AG04449 (cell line): ENCODE results near the gene TMEM221.

Experiments
- CTCF ChIA-PET: fragments of 350-600 bp; formaldehyde crosslinking; extraction: SDS; loops from one replicate; lab custom pipeline; 2021; ENCODE audit warnings: antibody characterized with exemption; lab: Yijun Ruan, JAX
- POLR2A ChIA-PET: fragments of 400-600, 350-600 bp; formaldehyde crosslinking; extraction: SDS; loops from one replicate; lab custom pipeline; 2020; ENCODE audit warnings: antibody characterized with exemption, inconsistent platforms; lab: Yijun Ruan, JAX
- DNase-seq: peaks from one replicate; pipeline ENCODE4 v3.0.0-alpha.2; 2010; ENCODE audit warnings: low read depth, low spot score
- H3K4me3 ChIP-seq: 2 replicates; pipeline ENCODE4 v1.5.1; 2011; ENCODE audit warnings: low read depth, mild to moderate bottlenecking, control low read depth, low read length
- CTCF ChIP-seq: IDR thresholded peaks from one replicate; pipeline ENCODE4 v1.5.1; 2011; ENCODE audit warnings: mild to moderate bottlenecking, moderate library complexity, low read length, control low read depth, inconsistent platforms; ENCODE audit not compliant: insufficient read depth; ENCODE audit errors: missing control alignments

TMEM221 gene

DNA sequence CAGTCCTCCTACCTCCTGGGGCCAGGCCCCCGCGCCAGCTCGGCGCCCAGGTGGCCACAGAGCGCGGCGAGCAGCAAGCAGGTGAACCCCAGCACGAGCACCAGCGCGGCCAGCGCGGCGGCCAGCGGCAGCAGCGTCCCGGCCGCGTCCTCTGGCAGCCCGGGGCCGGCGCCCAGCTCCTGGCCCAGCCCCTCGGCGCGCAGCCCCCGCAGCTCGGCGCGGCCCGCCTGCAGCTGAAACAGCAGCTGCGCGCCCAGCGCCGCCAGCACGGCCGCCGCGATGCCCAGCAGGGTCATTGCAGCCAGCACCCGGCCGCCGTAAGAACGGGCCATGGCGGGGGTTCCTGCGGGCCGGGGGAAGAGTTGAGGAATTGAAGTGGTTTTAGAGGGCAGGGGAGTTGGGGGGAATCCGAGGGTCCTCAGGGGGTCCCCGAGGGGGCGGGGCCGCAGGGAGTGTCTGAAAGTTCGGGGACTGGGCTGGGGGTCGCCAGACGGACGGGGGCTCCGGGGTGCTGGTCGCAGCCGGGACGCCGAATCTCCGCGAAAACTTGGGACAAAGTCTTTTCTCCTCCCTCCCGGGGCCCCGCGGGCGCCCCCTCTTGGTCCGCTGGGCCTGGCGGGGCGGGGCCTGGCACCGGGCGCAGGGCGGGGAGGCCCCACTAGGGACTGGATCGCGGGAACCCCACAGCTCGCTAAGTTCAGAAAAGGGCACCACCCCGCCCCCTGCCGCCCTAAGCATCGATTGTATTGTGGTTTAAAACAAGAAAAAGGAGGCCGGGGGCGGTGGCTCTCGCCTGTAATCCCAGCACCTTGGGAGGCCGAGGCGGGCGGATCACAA, at the start of gene TMEM221:
TMEM221 (minus strand) TSS at position 538 of the 837 bp plus-strand sequence; CDS start at position 332, 206 bp downstream.
- no peak for DNase-seq
- ChIA-PET POLR2A (no interaction called here), CTCF (interaction anchor here (0.6 to 2.4 kb wide), 8 partner anchors 8 to 407 kb away, joined by 3 to 7 read pairs (median 5); no protein-coding TSS in a partner anchor)
- peak; percentile 58 for TF ChIP-seq CTCF
- H3K4me3 ChIP-seq = peak within 1 kb of the TSS; percentile 40

- POLR2A ChIA-PET = no interaction called here
- no peak overlapping the region for H3K4me3 ChIP-seq
- CTCF ChIA-PET = interaction anchor here (1.0 to 3.2 kb wide), 16 partner anchors 9 to 359 kb away, joined by 3 to 28 read pairs (median 12); partner anchors contain the start of genes MVB12A and PGLS
- TF ChIP-seq CTCF = no peak
- no peak for DNase-seq
Observed at GRCh38 chr19:17497149-17497798, 48.8 kb upstream of the TMEM221 start.

DNA sequence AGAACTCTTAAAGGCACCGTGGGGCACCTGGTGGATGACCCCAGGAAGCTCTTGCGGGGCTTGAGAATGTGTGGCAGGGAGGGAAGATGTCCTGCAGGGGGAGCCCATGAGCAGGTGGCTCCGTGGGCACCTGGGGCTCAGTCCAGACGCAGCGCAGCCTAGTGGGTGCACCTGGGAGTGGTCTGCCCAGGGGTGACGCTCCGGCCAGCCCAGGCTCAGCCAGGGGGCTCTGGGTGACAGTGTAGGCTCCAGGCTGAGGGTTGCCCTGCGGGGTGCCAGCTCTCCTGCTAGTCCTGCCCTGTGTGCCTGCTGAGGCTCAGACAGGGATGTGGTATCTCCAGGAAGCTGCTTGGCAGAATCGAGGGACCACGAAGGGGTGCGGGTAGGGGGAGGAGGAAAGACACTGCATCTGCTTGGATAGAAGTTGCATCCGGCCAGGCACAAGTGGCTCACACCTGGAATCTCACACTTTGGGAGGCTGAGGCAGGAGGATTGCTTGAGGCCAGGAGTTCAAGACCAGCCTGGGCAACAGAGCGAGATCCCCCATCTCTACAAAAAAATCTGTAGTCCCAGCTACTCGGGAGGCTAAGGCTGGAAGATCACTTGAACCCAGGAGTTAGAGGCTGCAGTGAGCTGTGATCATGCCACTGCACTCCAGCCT, 48.0 kb upstream of the TMEM221 start:
- H3K4me3 ChIP-seq = no peak overlapping the region
- no peak for DNase-seq
- POLR2A ChIA-PET = no interaction called here
- CTCF ChIA-PET = interaction anchor here (0.6 to 3.2 kb wide), 30 partner anchors 10 to 363 kb away, joined by 3 to 28 read pairs (median 5); partner anchors contain the start of genes MVB12A, PGLS and RPL18A
- peak; percentile 91 for TF ChIP-seq CTCF

GRCh38 chr19:17495639-17496296, 47.3 kb upstream of the TMEM221 start:
- no peak overlapping the region for H3K4me3 ChIP-seq
- no peak for DNase-seq
- POLR2A ChIA-PET = interaction anchor here (0.7 kb wide), 1 partner anchor 18 kb away, joined by 3 read pairs; no protein-coding TSS in a partner anchor
- CTCF ChIA-PET = interaction anchor here (0.6 to 3.2 kb wide), 31 partner anchors 9 to 364 kb away, joined by 3 to 28 read pairs (median 5); partner anchors contain the start of genes MVB12A, PGLS and RPL18A
- TF ChIP-seq CTCF = no peak

GRCh38 chr19:17491287-17491686, 42.8 kb upstream of the TMEM221 start:
- ChIA-PET POLR2A (no interaction called here), CTCF (interaction anchor here (1.0 to 1.2 kb wide), 2 partner anchors 10 to 24 kb away, joined by 3 to 4 read pairs; no protein-coding TSS in a partner anchor)
- H3K4me3 ChIP-seq = no peak overlapping the region
- no peak for TF ChIP-seq CTCF
- DNase-seq = no peak
